Activated CD4-positive, alpha-beta T cell treated with anti-CD3 and anti-CD28 coated beads, Interleukin-2, amount 10 ng/mL, durations not matched to agents 7 days and 5 days (primary cell): ENCODE data around the gene ZSCAN12. TPM values are rescaled to one million over a fixed set of nuclear protein-coding genes. Genes with fewer than 3 reads are reported as not detected.

Experiments
- CTCF ChIA-PET: fragments of 350-600 bp; sonication (Branson Sonifier 250); formaldehyde crosslinking; loops from one replicate; lab custom pipeline; 2021; ENCODE audit warnings: antibody characterized with exemption; lab: Charles Lee
- POLR2A ChIA-PET: fragments of 350-600 bp; sonication (Branson Sonifier 250); formaldehyde crosslinking; loops from one replicate; lab custom pipeline; 2021; ENCODE audit warnings: antibody characterized with exemption; lab: Charles Lee
- DNase-seq: peaks from one replicate; pipeline ENCODE4 v3.0.0-alpha.2; 2020
- H3K27ac Mint-ChIP-seq: one replicate; pipeline ENCODE4 v1.8.0; 2021; ENCODE audit warnings: mild to moderate bottlenecking, moderate library complexity, mixed read lengths
- H3K27me3 Mint-ChIP-seq: one replicate; pipeline ENCODE4 v1.8.0; 2021; ENCODE audit warnings: mixed read lengths
- H3K36me3 Mint-ChIP-seq: one replicate; pipeline ENCODE4 v1.8.0; 2021; ENCODE audit warnings: low read depth, mixed read lengths
- H3K4me1 Mint-ChIP-seq: one replicate; pipeline ENCODE4 v1.8.0; 2021; ENCODE audit warnings: mixed read lengths
- H3K4me3 Mint-ChIP-seq: one replicate; pipeline ENCODE4 v1.8.0; 2021; ENCODE audit warnings: mild to moderate bottlenecking, moderate library complexity, mixed read lengths
- H3K9me3 Mint-ChIP-seq: one replicate; pipeline ENCODE4 v1.8.0; 2021; ENCODE audit warnings: mixed read lengths
- total RNA-seq, 2 experiments: library from RNA; stranded (reverse); gene quantifications; one replicate each; pipeline ENCODE4 v1.2.3, GENCODE V29; 2021

The ZSCAN12 gene
- total RNA-seq, 2 experiments from 2014 or later, result 7.5 to 8.3 TPM

GRCh38 chr6:28333599-28334018, 65.9 kb downstream of the ZSCAN12 start:
- ChIA-PET POLR2A (no interaction called here), CTCF (interaction anchor here (1.2 kb wide), 1 partner anchor 14 kb away, joined by 3 read pairs; no protein-coding TSS in a partner anchor)
- no peak overlapping the region for H3K27ac Mint-ChIP-seq

GRCh38 chr6:28333047-28333446, 66.5 kb downstream of the ZSCAN12 start:
- Mint-ChIP-seq H3K36me3 (peaks cover 6% of the 10 kb centered on the region), H3K27ac (no peak overlapping the region), H3K4me3 (no peak overlapping the region), H3K27me3 (peaks cover 5% of the 10 kb centered on the region), H3K4me1 (no peaks in the 10 kb centered on the region), H3K9me3 (peaks cover 13% of the 10 kb centered on the region)
- DNase-seq, result no peak
- ChIA-PET CTCF (interaction anchor here (1.2 kb wide), 1 partner anchor 14 kb away, joined by 3 read pairs; no protein-coding TSS in a partner anchor), POLR2A (no interaction called here)

More at GRCh38 chr6:28333599-28334018, 65.9 kb downstream of the ZSCAN12 start:
- Mint-ChIP-seq H3K4me3 (no peak overlapping the region), H3K9me3 (peaks cover 13% of the 10 kb centered on the region), H3K27me3 (peaks cover 5% of the 10 kb centered on the region), H3K36me3 (peaks cover 6% of the 10 kb centered on the region), H3K4me1 (no peaks in the 10 kb centered on the region)
- no peak for DNase-seq

- no peak overlapping the region for H3K4me3 Mint-ChIP-seq
- peaks cover 15% of the 10 kb centered on the region for H3K36me3 Mint-ChIP-seq
- no peaks in the 10 kb centered on the region for H3K4me1 Mint-ChIP-seq
- H3K27me3 Mint-ChIP-seq, result peaks cover 5% of the 10 kb centered on the region
- CTCF ChIA-PET, result no interaction called here
- H3K9me3 Mint-ChIP-seq, result peaks cover 36% of the 10 kb centered on the region
- POLR2A ChIA-PET, result no interaction called here
- DNase-seq, result no peak
- no peak overlapping the region for H3K27ac Mint-ChIP-seq
Measured at GRCh38 chr6:28330041-28330440, 69.5 kb downstream of the ZSCAN12 start.

Other genes with a start within 250 kb of the ZSCAN12 start
- gene ZSCAN9, start 174.5 kb downstream of the ZSCAN12 start, total RNA-seq, result 1 to 10 TPM; 1.5 to 1.6 TPM
- 1 to 10 TPM; 6.5 to 7.5 TPM for gene ZKSCAN4, start 147.5 kb downstream of the ZSCAN12 start, total RNA-seq
- under 1 TPM in 1 of 2 experiments, not detected in 1; 0.12 TPM for gene NKAPL, start 140.4 kb downstream of the ZSCAN12 start, total RNA-seq
- gene ZSCAN26, start 132.6 kb downstream of the ZSCAN12 start, total RNA-seq, result 10 to 100 TPM in 1 of 2 experiments, 1 to 10 TPM in 1; 8.1 to 10.5 TPM
- gene PGBD1, start 118.2 kb downstream of the ZSCAN12 start, total RNA-seq, result 1 to 10 TPM; 1.5 to 1.7 TPM
- gene ZSCAN31, start 63.6 kb downstream of the ZSCAN12 start, total RNA-seq, result under 1 TPM; 0.37 to 0.56 TPM
- gene ZKSCAN3, start 49.8 kb downstream of the ZSCAN12 start, total RNA-seq, result 1 to 10 TPM; 6.2 to 7.0 TPM
- gene ZSCAN23, start 43.7 kb upstream of the ZSCAN12 start, total RNA-seq, result 1 to 10 TPM; 1.5 to 1.7 TPM
- gene GPX6, start 116.0 kb upstream of the ZSCAN12 start, total RNA-seq, result not detected
- not detected for gene GPX5, start 126.1 kb upstream of the ZSCAN12 start, total RNA-seq